ENCODE data around the gene VEGFD. TPM values are rescaled to one million over a fixed set of nuclear protein-coding genes. Genes with fewer than 3 reads are reported as not detected.

Gene VEGFD
- total RNA-seq, 5 donors from 2014 or later (not counting 1 experiment from before 2014, with no cell fraction given), result not detected

- H3K4me3 ChIP-seq (ENCODE audit: control insufficient read depth in 1 of 2, extremely low read depth in 1 of 2, low read length in 1 of 2), result no peak overlapping the region
- peaks cover 23% of the 10 kb centered on the region for H3K36me3 Mint-ChIP-seq
- H3K27ac Mint-ChIP-seq, result no peak overlapping the region
- no CpG with 5 or more reads among the region's 4 CpGs for WGBS (ENCODE audit: insufficient coverage)
- H3K27me3 ChIP-seq (replicated peaks in 1 of 2; ENCODE audit: control insufficient read depth in 2 of 2, extremely low read depth in 1 of 2, insufficient read depth in 2 of 2, low read length in 1 of 2), result no peaks in the 10 kb centered on the region
- H3K9me3 ChIP-seq, result no peaks in the 10 kb centered on the region
- POLR2A ChIA-PET, result no interaction called here
- no peaks in the 10 kb centered on the region for H3K27me3 Mint-ChIP-seq
- H3K9me3 Mint-ChIP-seq, result no peaks in the 10 kb centered on the region
- no peaks in the 10 kb centered on the region for H3K4me1 ChIP-seq (ENCODE audit: control insufficient read depth in 1 of 2, extremely low read depth in 1 of 2, insufficient read depth in 2 of 2, low read length in 2 of 2)
- no peaks in the 10 kb centered on the region for H3K4me1 Mint-ChIP-seq
- no peak for ATAC-seq (replicated peaks in 1 of 4)
- no peak for DNase-seq
- CTCF ChIA-PET, result interaction anchor here (0.5 to 1.3 kb wide), 2 partner anchors 13 to 1333 kb away, joined by 3 to 4 read pairs; no protein-coding TSS in a partner anchor
- peaks cover 0 to 31% of the 10 kb centered on the region in 2 donors for H3K36me3 ChIP-seq (ENCODE audit: control insufficient read depth in 2 of 2, extremely low read depth in 1 of 2, insufficient read depth in 1 of 2, low read length in 1 of 2)
- no peak overlapping the region for H3K27ac ChIP-seq (ENCODE audit: low read length)
- H3K4me3 Mint-ChIP-seq, result no peak overlapping the region
Observed at GRCh38 chrX:15321447-15321846, 62.8 kb downstream of the VEGFD start.

GRCh38 chrX:15320297-15320696, 63.9 kb downstream of the VEGFD start:
- ChIA-PET POLR2A (no interaction called here), CTCF (no interaction called here)
- Histone ChIP-seq H3K27ac (ENCODE audit: low read length) (no peak overlapping the region), H3K4me1 (ENCODE audit: control insufficient read depth in 1 of 2, extremely low read depth in 1 of 2, insufficient read depth in 2 of 2, low read length in 2 of 2) (no peaks in the 10 kb centered on the region), H3K36me3 (ENCODE audit: control insufficient read depth in 2 of 2, extremely low read depth in 1 of 2, insufficient read depth in 1 of 2, low read length in 1 of 2) (peaks cover 0 to 28% of the 10 kb centered on the region in 2 donors), H3K9me3 (no peaks in the 10 kb centered on the region), H3K27me3 (replicated peaks in 1 of 2; ENCODE audit: control insufficient read depth in 2 of 2, extremely low read depth in 1 of 2, insufficient read depth in 2 of 2, low read length in 1 of 2) (no peaks in the 10 kb centered on the region), H3K4me3 (ENCODE audit: control insufficient read depth in 1 of 2, extremely low read depth in 1 of 2, low read length in 1 of 2) (no peak overlapping the region)
- no peaks in the 10 kb centered on the region for H3K27me3 Mint-ChIP-seq
- H3K4me3 Mint-ChIP-seq, result no peak overlapping the region
- peaks cover 23% of the 10 kb centered on the region for H3K36me3 Mint-ChIP-seq
- H3K9me3 Mint-ChIP-seq, result no peaks in the 10 kb centered on the region
- no peak for DNase-seq
- no CpG with 5 or more reads among the region's 4 CpGs for WGBS (ENCODE audit: insufficient coverage)
- no peak overlapping the region for H3K27ac Mint-ChIP-seq
- H3K4me1 Mint-ChIP-seq, result no peaks in the 10 kb centered on the region
- no peak for ATAC-seq (replicated peaks in 1 of 4)

GRCh38 chrX:15319075-15319474, 65.1 kb downstream of the VEGFD start:
- no peak overlapping the region for H3K4me3 Mint-ChIP-seq
- no CpG with 5 or more reads among the region's 4 CpGs for WGBS (ENCODE audit: insufficient coverage)
- H3K9me3 Mint-ChIP-seq, result no peaks in the 10 kb centered on the region
- peaks cover 21% of the 10 kb centered on the region for H3K36me3 Mint-ChIP-seq
- ChIA-PET POLR2A (no interaction called here), CTCF (no interaction called here)
- H3K27ac ChIP-seq (ENCODE audit: low read length), result no peak overlapping the region
- H3K36me3 ChIP-seq (ENCODE audit: control insufficient read depth in 2 of 2, extremely low read depth in 1 of 2, insufficient read depth in 1 of 2, low read length in 1 of 2), result peaks cover 0 to 23% of the 10 kb centered on the region in 2 donors
- no peak overlapping the region for H3K27ac Mint-ChIP-seq
- no peak for ATAC-seq (replicated peaks in 1 of 4)
- no peaks in the 10 kb centered on the region for H3K9me3 ChIP-seq
- H3K27me3 ChIP-seq (replicated peaks in 1 of 2; ENCODE audit: control insufficient read depth in 2 of 2, extremely low read depth in 1 of 2, insufficient read depth in 2 of 2, low read length in 1 of 2), result no peaks in the 10 kb centered on the region
- DNase-seq, result no peak
- no peaks in the 10 kb centered on the region for H3K4me1 Mint-ChIP-seq
- no peak overlapping the region for H3K4me3 ChIP-seq (ENCODE audit: control insufficient read depth in 1 of 2, extremely low read depth in 1 of 2, low read length in 1 of 2)
- H3K27me3 Mint-ChIP-seq, result no peaks in the 10 kb centered on the region
- no peaks in the 10 kb centered on the region for H3K4me1 ChIP-seq (ENCODE audit: control insufficient read depth in 1 of 2, extremely low read depth in 1 of 2, insufficient read depth in 2 of 2, low read length in 2 of 2)

GRCh38 chrX:15315509-15315908, 68.7 kb downstream of the VEGFD start, which contains the start of gene ASB11:
Gene ASB11, minus strand, starts transcription at chrX:15315640. Its CDS starts 35 bp downstream, at chrX:15315605.
- DNase-seq (no peak), ATAC-seq (replicated peaks in 1 of 4) (no peak)
- Histone ChIP-seq H3K4me1 (ENCODE audit: control insufficient read depth in 1 of 2, extremely low read depth in 1 of 2, insufficient read depth in 2 of 2, low read length in 2 of 2) (no peaks in the 10 kb centered on the region), H3K27me3 (replicated peaks in 1 of 2; ENCODE audit: control insufficient read depth in 2 of 2, extremely low read depth in 1 of 2, insufficient read depth in 2 of 2, low read length in 1 of 2) (no peaks in the 10 kb centered on the region), H3K36me3 (ENCODE audit: control insufficient read depth in 2 of 2, extremely low read depth in 1 of 2, insufficient read depth in 1 of 2, low read length in 1 of 2) (no peaks in the 10 kb centered on the region), H3K4me3 (ENCODE audit: control insufficient read depth in 1 of 2, extremely low read depth in 1 of 2, low read length in 1 of 2) (no peak within 1 kb of the TSS), H3K27ac (ENCODE audit: low read length) (no peak within 1 kb of the TSS), H3K9me3 (no peaks in the 10 kb centered on the region)
- peaks cover 16% of the 10 kb centered on the region for H3K36me3 Mint-ChIP-seq
- H3K4me1 Mint-ChIP-seq, result no peaks in the 10 kb centered on the region
- no peak within 1 kb of the TSS for H3K4me3 Mint-ChIP-seq
- H3K27me3 Mint-ChIP-seq, result no peaks in the 10 kb centered on the region
- ChIA-PET POLR2A (no interaction called here), CTCF (no interaction called here)
- WGBS (ENCODE audit: insufficient coverage), result no CpG with 5 or more reads among the region's 3 CpGs
- no peaks in the 10 kb centered on the region for H3K9me3 Mint-ChIP-seq
- no peak within 1 kb of the TSS for H3K27ac Mint-ChIP-seq

GRCh38 chrX:15314472-15314871, 69.7 kb downstream of the VEGFD start:
- Mint-ChIP-seq H3K27ac (no peak overlapping the region), H3K4me3 (no peak overlapping the region), H3K4me1 (no peaks in the 10 kb centered on the region), H3K27me3 (no peaks in the 10 kb centered on the region), H3K36me3 (peaks cover 12% of the 10 kb centered on the region), H3K9me3 (no peaks in the 10 kb centered on the region)
- ATAC-seq (replicated peaks in 1 of 4) (no peak), DNase-seq (no peak)
- no peaks in the 10 kb centered on the region for H3K9me3 ChIP-seq
- H3K27ac ChIP-seq (ENCODE audit: low read length), result no peak overlapping the region
- no CpG with 5 or more reads among the region's 2 CpGs for WGBS (ENCODE audit: insufficient coverage)
- H3K27me3 ChIP-seq (replicated peaks in 1 of 2; ENCODE audit: control insufficient read depth in 2 of 2, extremely low read depth in 1 of 2, insufficient read depth in 2 of 2, low read length in 1 of 2), result no peaks in the 10 kb centered on the region
- no peaks in the 10 kb centered on the region for H3K4me1 ChIP-seq (ENCODE audit: control insufficient read depth in 1 of 2, extremely low read depth in 1 of 2, insufficient read depth in 2 of 2, low read length in 2 of 2)
- POLR2A ChIA-PET, result no interaction called here
- H3K36me3 ChIP-seq (ENCODE audit: control insufficient read depth in 2 of 2, extremely low read depth in 1 of 2, insufficient read depth in 1 of 2, low read length in 1 of 2), result no peaks in the 10 kb centered on the region
- no peak overlapping the region for H3K4me3 ChIP-seq (ENCODE audit: control insufficient read depth in 1 of 2, extremely low read depth in 1 of 2, low read length in 1 of 2)
- CTCF ChIA-PET, result no interaction called here

GRCh38 chrX:15311119-15311518, 73.1 kb downstream of the VEGFD start:
- H3K27ac ChIP-seq (ENCODE audit: low read length), result no peak overlapping the region
- H3K36me3 ChIP-seq (ENCODE audit: control insufficient read depth in 2 of 2, extremely low read depth in 1 of 2, insufficient read depth in 1 of 2, low read length in 1 of 2), result no peaks in the 10 kb centered on the region
- Mint-ChIP-seq H3K27me3 (peaks cover 0 to 5% of the 10 kb centered on the region in 2 donors), H3K4me3 (no peak overlapping the region), H3K9me3 (no peaks in the 10 kb centered on the region), H3K4me1 (no peaks in the 10 kb centered on the region), H3K36me3 (no peaks in the 10 kb centered on the region), H3K27ac (no peak overlapping the region)
- H3K27me3 ChIP-seq (replicated peaks in 1 of 2; ENCODE audit: control insufficient read depth in 2 of 2, extremely low read depth in 1 of 2, insufficient read depth in 2 of 2, low read length in 1 of 2), result no peaks in the 10 kb centered on the region
- ChIA-PET POLR2A (no interaction called here), CTCF (interaction anchor here in 1 of 2 donors (0.6 kb wide), 1 partner anchor 44 kb away, joined by 3 read pairs; no protein-coding TSS in a partner anchor)
- DNase-seq (no peak), ATAC-seq (replicated peaks in 1 of 4) (no peak)
- no peaks in the 10 kb centered on the region for H3K9me3 ChIP-seq
- H3K4me1 ChIP-seq (ENCODE audit: control insufficient read depth in 1 of 2, extremely low read depth in 1 of 2, insufficient read depth in 2 of 2, low read length in 2 of 2), result no peaks in the 10 kb centered on the region
- no peak overlapping the region for H3K4me3 ChIP-seq (ENCODE audit: control insufficient read depth in 1 of 2, extremely low read depth in 1 of 2, low read length in 1 of 2)
- WGBS (ENCODE audit: insufficient coverage), result 86% methylated on average over 2 of the region's 3 CpGs

GRCh38 chrX:15310117-15310516, 74.1 kb downstream of the VEGFD start:
- no peak overlapping the region for H3K4me3 Mint-ChIP-seq
- Histone ChIP-seq H3K4me1 (ENCODE audit: control insufficient read depth in 1 of 2, extremely low read depth in 1 of 2, insufficient read depth in 2 of 2, low read length in 2 of 2) (no peaks in the 10 kb centered on the region), H3K4me3 (ENCODE audit: control insufficient read depth in 1 of 2, extremely low read depth in 1 of 2, low read length in 1 of 2) (no peak overlapping the region), H3K9me3 (no peaks in the 10 kb centered on the region), H3K27ac (ENCODE audit: low read length) (no peak overlapping the region), H3K27me3 (replicated peaks in 1 of 2; ENCODE audit: control insufficient read depth in 2 of 2, extremely low read depth in 1 of 2, insufficient read depth in 2 of 2, low read length in 1 of 2) (no peaks in the 10 kb centered on the region), H3K36me3 (ENCODE audit: control insufficient read depth in 2 of 2, extremely low read depth in 1 of 2, insufficient read depth in 1 of 2, low read length in 1 of 2) (no peaks in the 10 kb centered on the region)
- H3K4me1 Mint-ChIP-seq, result no peaks in the 10 kb centered on the region
- no peaks in the 10 kb centered on the region for H3K36me3 Mint-ChIP-seq
- no CpG with 5 or more reads among the region's 3 CpGs for WGBS (ENCODE audit: insufficient coverage)
- no peak overlapping the region for H3K27ac Mint-ChIP-seq
- ChIA-PET CTCF (no interaction called here), POLR2A (interaction anchor here in 1 of 2 donors (0.5 kb wide), 1 partner anchor 49 kb away, joined by 6 read pairs; no protein-coding TSS in a partner anchor)
- H3K27me3 Mint-ChIP-seq, result peaks cover 3 to 10% of the 10 kb centered on the region in 2 donors
- H3K9me3 Mint-ChIP-seq, result no peaks in the 10 kb centered on the region
- no peak for ATAC-seq (replicated peaks in 1 of 4)
- no peak for DNase-seq

Measured in T-cell (primary cell).